ENCODE results near the gene ENDOD1. TPM values are rescaled to one million over a fixed set of nuclear protein-coding genes. Genes with fewer than 3 reads are reported as not detected.

The ENDOD1 gene
- total and polyA plus RNA-seq, 4 donors: 2.2 to 35.6 (median 5.9) TPM

DNA sequence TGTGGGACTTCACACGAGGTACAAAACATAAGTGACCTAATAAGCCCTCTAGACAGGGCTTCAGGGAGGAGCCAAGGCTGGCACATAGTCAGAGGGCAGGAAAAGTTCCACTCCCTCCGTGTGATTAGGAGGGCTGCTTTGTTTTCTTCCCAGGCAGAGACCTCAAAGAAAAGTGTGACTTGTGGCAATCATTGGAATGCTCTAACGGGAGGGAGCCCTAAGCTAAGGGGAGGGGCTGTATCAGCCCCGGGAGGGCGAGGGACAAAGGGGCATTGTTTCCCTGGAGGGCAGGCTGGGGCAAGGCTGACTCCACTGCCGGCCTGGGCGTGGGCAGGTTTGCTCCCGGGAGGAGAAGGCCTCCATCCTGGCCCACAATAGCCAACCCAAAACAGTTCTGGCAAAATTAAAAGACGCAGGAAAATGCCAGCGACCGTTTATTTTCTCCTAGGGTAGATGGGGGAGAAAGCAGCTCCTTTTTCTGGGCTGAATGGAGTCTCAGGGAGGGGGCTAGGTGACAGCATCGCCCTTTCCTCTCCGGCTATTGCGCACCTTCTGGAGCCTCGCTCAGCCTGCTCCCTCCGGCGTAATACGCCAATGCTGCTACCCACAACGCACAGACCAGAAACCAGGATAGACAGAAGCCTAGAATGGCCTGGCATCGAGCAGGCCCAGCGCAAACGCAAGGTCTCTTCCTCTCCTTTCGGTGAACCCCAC is 60.2 kb downstream of the ENDOD1 start:
- H3K27ac ChIP-seq (ENCODE audit: low read depth in 1 of 2, low read length in 2 of 2): peak overlapping the region; percentile 81 to 88
- WGBS: 42% methylated on average over 23 of the region's 23 CpGs
- H3K27me3 ChIP-seq (ENCODE audit: control insufficient read depth in 4 of 4, insufficient read depth in 4 of 4, low read length in 3 of 4): no peaks in the 10 kb centered on the region
- H3K36me3 ChIP-seq (ENCODE audit: control insufficient read depth in 4 of 4, insufficient read depth in 3 of 4, low read depth in 1 of 4, low read length in 3 of 4): no peaks in the 10 kb centered on the region
- no peak for DNase-seq (ENCODE audit: low spot score)
- no peak for TF ChIP-seq TAF1 (conservative IDR thresholded peaks at IDR 0.05)
- TF ChIP-seq EGR1 (IDR thresholded peaks at IDR 0.05; ENCODE audit: low read depth in 2 of 2): no peak
- TF ChIP-seq JUND (IDR thresholded peaks at IDR 0.05): no peak
- TF ChIP-seq RAD21 (IDR thresholded peaks at IDR 0.05): no peak
- TF ChIP-seq YY1 (IDR thresholded peaks at IDR 0.05): no peak
- H3K9ac ChIP-seq (ENCODE audit: low read depth in 1 of 2, low read length in 2 of 2): no peak overlapping the region
- no peaks in the 10 kb centered on the region for H3K9me3 ChIP-seq (ENCODE audit: control insufficient read depth in 4 of 4, low read length in 3 of 4)
- peak overlapping the region; percentile 57 to 81 (median 74) for H3K4me3 ChIP-seq (ENCODE audit: low read depth in 1 of 3, low read length in 3 of 3)
- peaks cover 0 to 25% (median 13%) of the 10 kb centered on the region in 4 donors for H3K4me1 ChIP-seq (ENCODE audit: control insufficient read depth in 4 of 4, insufficient read depth in 4 of 4, low read length in 3 of 4)

GRCh38 chr11:95150956-95151684 is 61.5 kb downstream of the ENDOD1 start:
- H3K4me3 ChIP-seq (ENCODE audit: low read depth in 1 of 3, low read length in 3 of 3): peak overlapping the region; percentile 57 to 81 (median 74)
- peak; percentile 92 for DNase-seq (ENCODE audit: low spot score)
- H3K9ac ChIP-seq (ENCODE audit: low read depth in 1 of 2, low read length in 2 of 2): peak overlapping the region; percentile 61 to 64
- H3K9me3 ChIP-seq (ENCODE audit: control insufficient read depth in 4 of 4, low read length in 3 of 4): no peaks in the 10 kb centered on the region
- H3K36me3 ChIP-seq (ENCODE audit: control insufficient read depth in 4 of 4, insufficient read depth in 3 of 4, low read depth in 1 of 4, low read length in 3 of 4): no peaks in the 10 kb centered on the region
- H3K27me3 ChIP-seq (ENCODE audit: control insufficient read depth in 4 of 4, insufficient read depth in 4 of 4, low read length in 3 of 4): no peaks in the 10 kb centered on the region
- WGBS: under 1% methylated on average over 55 of the region's 55 CpGs
- peak overlapping the region; percentile 81 to 88 for H3K27ac ChIP-seq (ENCODE audit: low read depth in 1 of 2, low read length in 2 of 2)
- TF ChIP-seq HNF4A (conservative IDR thresholded peaks at IDR 0.05): peak; percentile 29 to 51
- TF ChIP-seq TAF1 (conservative IDR thresholded peaks at IDR 0.05): peak; percentile 60
- TF ChIP-seq SP1 (IDR thresholded peaks at IDR 0.05): peak; percentile 56
- TF ChIP-seq YY1 (IDR thresholded peaks at IDR 0.05): no peak
- TF ChIP-seq, protein P1, sequence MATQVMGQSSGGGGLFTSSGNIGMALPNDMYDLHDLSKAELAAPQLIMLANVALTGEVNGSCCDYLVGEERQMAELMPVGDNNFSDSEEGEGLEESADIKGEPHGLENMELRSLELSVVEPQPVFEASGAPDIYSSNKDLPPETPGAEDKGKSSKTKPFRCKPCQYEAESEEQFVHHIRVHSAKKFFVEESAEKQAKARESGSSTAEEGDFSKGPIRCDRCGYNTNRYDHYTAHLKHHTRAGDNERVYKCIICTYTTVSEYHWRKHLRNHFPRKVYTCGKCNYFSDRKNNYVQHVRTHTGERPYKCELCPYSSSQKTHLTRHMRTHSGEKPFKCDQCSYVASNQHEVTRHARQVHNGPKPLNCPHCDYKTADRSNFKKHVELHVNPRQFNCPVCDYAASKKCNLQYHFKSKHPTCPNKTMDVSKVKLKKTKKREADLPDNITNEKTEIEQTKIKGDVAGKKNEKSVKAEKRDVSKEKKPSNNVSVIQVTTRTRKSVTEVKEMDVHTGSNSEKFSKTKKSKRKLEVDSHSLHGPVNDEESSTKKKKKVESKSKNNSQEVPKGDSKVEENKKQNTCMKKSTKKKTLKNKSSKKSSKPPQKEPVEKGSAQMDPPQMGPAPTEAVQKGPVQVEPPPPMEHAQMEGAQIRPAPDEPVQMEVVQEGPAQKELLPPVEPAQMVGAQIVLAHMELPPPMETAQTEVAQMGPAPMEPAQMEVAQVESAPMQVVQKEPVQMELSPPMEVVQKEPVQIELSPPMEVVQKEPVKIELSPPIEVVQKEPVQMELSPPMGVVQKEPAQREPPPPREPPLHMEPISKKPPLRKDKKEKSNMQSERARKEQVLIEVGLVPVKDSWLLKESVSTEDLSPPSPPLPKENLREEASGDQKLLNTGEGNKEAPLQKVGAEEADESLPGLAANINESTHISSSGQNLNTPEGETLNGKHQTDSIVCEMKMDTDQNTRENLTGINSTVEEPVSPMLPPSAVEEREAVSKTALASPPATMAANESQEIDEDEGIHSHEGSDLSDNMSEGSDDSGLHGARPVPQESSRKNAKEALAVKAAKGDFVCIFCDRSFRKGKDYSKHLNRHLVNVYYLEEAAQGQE (IDR thresholded peaks at IDR 0.05): peak; percentile 78
- peak; percentile 18 to 20 for TF ChIP-seq RXRA (IDR thresholded peaks at IDR 0.05)
- peak; percentile 88 for TF ChIP-seq RAD21 (IDR thresholded peaks at IDR 0.05)
- TF ChIP-seq, protein P2, sequence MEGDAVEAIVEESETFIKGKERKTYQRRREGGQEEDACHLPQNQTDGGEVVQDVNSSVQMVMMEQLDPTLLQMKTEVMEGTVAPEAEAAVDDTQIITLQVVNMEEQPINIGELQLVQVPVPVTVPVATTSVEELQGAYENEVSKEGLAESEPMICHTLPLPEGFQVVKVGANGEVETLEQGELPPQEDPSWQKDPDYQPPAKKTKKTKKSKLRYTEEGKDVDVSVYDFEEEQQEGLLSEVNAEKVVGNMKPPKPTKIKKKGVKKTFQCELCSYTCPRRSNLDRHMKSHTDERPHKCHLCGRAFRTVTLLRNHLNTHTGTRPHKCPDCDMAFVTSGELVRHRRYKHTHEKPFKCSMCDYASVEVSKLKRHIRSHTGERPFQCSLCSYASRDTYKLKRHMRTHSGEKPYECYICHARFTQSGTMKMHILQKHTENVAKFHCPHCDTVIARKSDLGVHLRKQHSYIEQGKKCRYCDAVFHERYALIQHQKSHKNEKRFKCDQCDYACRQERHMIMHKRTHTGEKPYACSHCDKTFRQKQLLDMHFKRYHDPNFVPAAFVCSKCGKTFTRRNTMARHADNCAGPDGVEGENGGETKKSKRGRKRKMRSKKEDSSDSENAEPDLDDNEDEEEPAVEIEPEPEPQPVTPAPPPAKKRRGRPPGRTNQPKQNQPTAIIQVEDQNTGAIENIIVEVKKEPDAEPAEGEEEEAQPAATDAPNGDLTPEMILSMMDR (IDR thresholded peaks at IDR 0.05; ENCODE audit: low read depth, low read length, missing input control): peak; percentile 96
- no peak for TF ChIP-seq NR2F2 (IDR thresholded peaks at IDR 0.05)
- TF ChIP-seq JUND (IDR thresholded peaks at IDR 0.05): peak; percentile 25 to 47
- peak; percentile 75 for TF ChIP-seq MAX (IDR thresholded peaks at IDR 0.05)
- TF ChIP-seq HNF4G (IDR thresholded peaks at IDR 0.05): no peak
- peaks cover 0 to 25% (median 13%) of the 10 kb centered on the region in 4 donors for H3K4me1 ChIP-seq (ENCODE audit: control insufficient read depth in 4 of 4, insufficient read depth in 4 of 4, low read length in 3 of 4)

All from liver (tissue), 9 donors.